HT1080 (cell line): ENCODE data around the gene AHNAK. TPM values are rescaled to one million over a fixed set of nuclear protein-coding genes. Genes with fewer than 3 reads are reported as not detected.
"Not testable (repeated sequence)": the region's sequence is repeated elsewhere in the genome, so short reads cannot be mapped to it uniquely, and the experiment has no call there.

ENCODE experiments used
- DNase-seq: peaks from one replicate; pipeline ENCODE4 v3.0.0-alpha.2; 2015; ENCODE audit warnings: low read depth
- total RNA-seq: library from RNA; depleted of rRNA; stranded (reverse); fragments of >200 nt; shearing (Covaris generic); gene quantifications from 2 replicates; pipeline ENCODE4 v1.2.3, GENCODE V29; 2014

AHNAK gene
- total RNA-seq, 1 experiment from 2014 or later: 193 TPM

- no peak for DNase-seq
These were observed 78.0 kb downstream of the AHNAK start for GRCh38 chr11:62468577-62468976.

DNA sequence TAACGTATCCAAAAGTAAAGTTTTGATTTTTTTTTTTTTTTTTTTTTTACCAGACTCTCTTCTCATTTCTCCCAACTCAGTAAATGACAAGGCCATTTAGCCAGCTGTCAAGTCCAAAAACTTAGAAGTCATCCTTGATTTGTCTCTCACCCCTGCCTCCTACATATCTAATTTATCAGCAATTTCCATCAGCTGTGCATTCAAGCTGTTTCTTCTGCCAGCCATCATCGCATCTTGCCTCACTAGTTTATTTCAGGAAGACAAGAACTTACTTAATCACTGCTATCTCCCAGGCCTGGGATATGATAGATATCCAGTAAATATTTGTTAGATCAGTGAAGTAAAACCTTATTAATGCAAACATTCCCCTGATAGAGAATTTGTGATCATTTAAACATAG is 80.2 kb downstream of the AHNAK start:
- DNase-seq: no peak

- DNase-seq: no peak
These were observed 82.0 kb downstream of the AHNAK start for GRCh38 chr11:62464655-62465054.

GRCh38 chr11:62463121-62463542 is 83.5 kb downstream of the AHNAK start:
- no peak for DNase-seq

GRCh38 chr11:62462508-62462892 is 84.1 kb downstream of the AHNAK start:
- no peak for DNase-seq

DNA sequence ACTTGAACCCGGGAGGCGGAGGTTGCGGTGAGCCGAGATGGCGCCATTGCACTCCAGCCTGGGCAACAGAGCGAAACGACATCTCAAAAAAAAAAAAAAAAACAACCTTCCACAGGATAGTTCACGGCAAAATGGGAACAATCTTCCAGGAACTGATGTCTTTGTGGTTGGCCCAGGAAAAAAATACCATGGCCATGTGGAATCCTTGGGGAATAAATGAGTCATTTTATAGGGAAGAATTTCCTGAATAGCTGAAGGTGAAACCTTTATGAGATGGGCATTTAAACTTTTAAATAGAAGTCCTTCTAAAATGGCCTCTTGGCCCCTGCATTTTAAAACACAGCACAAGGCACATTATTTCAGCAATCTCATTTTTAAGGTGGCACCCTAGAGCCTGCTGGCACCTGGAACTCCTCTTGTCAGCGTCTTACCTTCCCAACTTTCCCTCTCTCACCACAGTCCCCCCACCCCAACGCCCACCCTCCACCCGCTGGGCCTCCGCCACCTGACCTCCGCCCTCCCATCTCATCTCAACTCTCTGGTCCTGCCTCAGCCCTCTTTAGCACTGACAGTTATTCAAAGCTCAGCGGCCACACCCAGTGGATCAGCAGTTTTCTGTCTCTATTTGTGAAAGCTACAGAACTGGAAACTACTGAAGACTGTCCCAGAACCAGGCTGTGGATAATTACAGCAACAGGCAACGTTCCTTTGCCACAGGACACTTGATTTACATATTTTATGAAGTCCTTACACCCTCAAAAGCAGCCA is 84.7 kb downstream of the AHNAK start:
- DNase-seq: peak; percentile 84

GRCh38 chr11:62459080-62459479 is 87.5 kb downstream of the AHNAK start:
- no peak for DNase-seq

DNA sequence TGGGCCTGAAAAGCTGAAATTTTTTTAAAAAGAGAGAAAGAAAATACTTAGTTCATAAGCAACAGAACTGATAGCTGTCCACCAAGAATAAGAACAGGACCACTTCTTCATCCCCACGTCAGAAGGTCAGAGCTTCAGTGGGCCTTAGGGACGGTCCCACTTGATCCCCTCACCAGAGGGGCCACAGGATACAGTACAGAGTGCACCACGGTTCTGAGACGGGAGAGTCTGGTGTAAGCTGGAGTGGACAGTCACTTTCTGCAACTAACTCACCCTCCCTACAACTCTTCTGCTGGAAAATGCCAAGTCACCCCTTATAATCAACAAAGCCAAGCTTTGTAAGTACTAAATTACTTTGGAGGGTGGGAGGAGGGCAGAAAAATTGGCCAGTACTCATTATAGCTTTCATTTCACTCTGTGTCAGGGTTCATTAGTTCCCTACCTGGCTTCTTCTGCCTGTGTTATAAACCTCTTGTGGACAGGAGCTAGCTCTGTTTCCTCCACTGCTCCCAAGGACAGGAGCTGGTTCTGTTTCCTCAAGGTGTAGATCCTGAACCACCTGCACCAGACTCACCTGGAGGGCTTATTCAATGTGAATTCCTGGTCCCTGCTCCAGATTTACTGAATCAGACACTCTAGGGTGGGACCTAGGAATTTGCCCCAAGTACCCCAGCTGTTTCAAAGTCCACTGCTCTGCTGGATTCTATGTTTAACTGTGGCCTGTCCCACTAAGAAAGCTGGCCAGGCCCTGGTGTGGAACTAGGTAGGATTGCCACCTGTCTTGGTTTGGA is 88.2 kb downstream of the AHNAK start:
- DNase-seq: no peak

GRCh38 chr11:62457478-62457877 is 89.1 kb downstream of the AHNAK start:
- no peak for DNase-seq

GRCh38 chr11:62456630-62457029 is 90.0 kb downstream of the AHNAK start:
- no peak for DNase-seq

GRCh38 chr11:62452839-62453468 is 93.7 kb downstream of the AHNAK start:
- no peak for DNase-seq

- no peak for DNase-seq
These were observed 94.3 kb downstream of the AHNAK start for GRCh38 chr11:62452261-62452660.

DNA sequence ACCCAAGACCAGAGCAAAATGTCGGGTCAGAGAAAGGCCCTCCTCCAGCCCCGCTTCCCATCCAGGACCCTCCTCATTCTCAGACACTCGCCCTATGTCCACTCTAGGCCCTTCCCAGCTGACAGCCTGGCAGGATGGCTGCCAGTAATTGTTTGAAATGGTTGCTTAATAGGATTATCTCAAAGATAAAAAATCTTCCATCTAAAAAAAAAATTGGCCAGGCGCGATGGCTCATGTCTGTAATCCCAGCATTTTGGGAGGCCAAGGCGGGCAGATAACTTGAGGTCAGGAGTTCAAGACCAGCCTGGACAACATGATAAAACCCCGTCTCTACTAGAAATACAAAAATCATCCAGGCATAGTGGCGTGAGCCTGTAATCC is 95.4 kb downstream of the AHNAK start:
- DNase-seq: no peak

DNA sequence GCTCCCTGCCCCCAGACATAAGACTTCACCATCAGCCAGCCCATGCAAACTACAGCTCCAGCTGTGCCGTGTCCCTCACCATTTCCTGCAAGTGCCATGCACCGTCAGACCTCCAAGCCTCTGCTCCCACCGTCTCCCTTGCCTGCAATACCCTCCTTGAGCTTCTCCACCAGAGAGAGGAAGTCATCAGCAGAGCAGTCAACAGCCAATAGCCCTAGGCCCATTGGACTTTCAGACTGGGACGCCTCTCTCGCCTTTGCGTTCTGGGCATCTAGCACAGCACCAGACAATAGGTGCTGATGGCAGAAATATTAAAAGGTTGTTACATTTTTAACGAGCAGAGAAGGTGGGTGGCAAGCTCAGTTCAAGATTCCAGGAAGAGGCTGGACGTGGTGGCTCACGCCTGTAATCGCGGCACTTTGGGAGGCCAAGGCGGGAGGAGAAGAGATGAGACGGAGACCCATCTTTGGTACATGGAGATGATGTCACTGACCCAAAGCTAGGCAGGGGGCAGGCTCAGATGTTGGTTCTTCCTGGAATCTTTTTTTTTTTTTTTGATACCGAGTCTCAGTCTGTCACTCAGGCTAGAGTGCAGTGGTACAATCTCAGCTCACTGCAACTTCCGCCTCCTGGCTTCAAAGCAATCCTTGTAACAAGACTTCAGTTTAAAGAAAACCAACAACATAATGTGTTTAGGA is 95.9 kb downstream of the AHNAK start:
- no peak for DNase-seq

- not testable (repeated sequence) for DNase-seq
These were observed 96.7 kb downstream of the AHNAK start for GRCh38 chr11:62449912-62450311.

DNA sequence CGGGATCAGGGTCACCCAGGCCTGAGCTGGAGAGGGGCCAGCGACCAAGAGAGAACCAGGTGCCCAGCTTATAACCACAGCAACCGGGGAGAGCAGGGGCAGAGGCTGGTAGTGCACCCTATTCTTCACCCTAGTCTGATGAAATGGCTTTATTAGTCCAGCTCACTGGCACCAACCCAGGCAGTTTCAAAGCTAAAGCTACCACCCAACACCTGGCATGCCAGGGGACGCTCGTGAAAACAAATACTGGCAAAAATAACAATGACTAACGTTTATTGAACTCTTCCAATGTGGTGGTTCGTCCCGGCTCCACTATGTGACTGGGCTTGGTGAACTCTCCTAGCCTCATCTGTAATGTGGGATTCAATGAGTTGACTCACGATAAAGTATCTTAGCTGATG is 97.2 kb downstream of the AHNAK start:
- peak; percentile 60 for DNase-seq

- no peak for DNase-seq
These were observed 100.5 kb downstream of the AHNAK start for GRCh38 chr11:62446091-62446490.

DNA sequence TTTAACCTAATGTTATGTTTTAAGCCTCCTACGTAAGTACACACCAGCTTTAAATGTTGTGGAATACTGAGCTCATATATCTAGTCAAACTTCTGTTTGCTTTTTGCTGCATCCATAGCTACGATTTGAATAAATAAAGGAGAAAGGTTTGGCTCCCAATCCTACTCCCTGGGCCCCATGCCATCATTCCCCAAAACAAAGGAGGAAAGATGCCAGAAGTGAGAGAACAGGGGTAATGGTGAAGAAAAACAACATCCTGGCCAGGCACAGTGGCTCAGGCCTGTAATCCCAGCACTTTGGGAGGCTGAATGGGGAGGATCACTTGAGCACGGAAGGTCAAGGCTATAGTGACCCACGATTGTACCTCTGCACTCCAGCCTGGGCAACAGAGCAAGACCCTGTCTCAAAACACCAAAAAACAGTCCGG is 101.3 kb downstream of the AHNAK start:
- no peak for DNase-seq

GRCh38 chr11:62444835-62445234 is 101.8 kb downstream of the AHNAK start:
- no peak for DNase-seq

- DNase-seq: no peak
These were observed 102.3 kb downstream of the AHNAK start for GRCh38 chr11:62444236-62444833.
